MCF 10A (cell line): ENCODE measurements around the gene PRKG1. TPM values are rescaled to one million over a fixed set of nuclear protein-coding genes. Genes with fewer than 3 reads are reported as not detected.
"Not testable (repeated sequence)": the region's sequence is repeated elsewhere in the genome, so short reads cannot be mapped to it uniquely, and the experiment has no call there.

Experiments
- BruUV-seq: library from RNA; stranded (reverse); fragments of 400-500 nt; replicated peaks from 2 replicates; lab custom pipeline; 2021; lab: Mats Ljungman, UMichigan
- CTCF ChIA-PET: fragments of 300-600 bp; sonication (Branson Sonifier 250); formaldehyde crosslinking; extraction: SDS; loops from one replicate; lab custom pipeline; 2021; ENCODE audit warnings: antibody characterized with exemption, inconsistent platforms; lab: Yijun Ruan, JAX
- POLR2A ChIA-PET: fragments of 300-600, 350-650 bp; sonication (Branson Sonifier 250); formaldehyde crosslinking; extraction: SDS; loops from one replicate; lab custom pipeline; 2020; ENCODE audit warnings: antibody characterized with exemption, inconsistent platforms; lab: Yijun Ruan, JAX
- DNase-seq: peaks from one replicate; pipeline ENCODE4 v3.0.0-alpha.2; 2018; ENCODE audit not compliant: unreplicated experiment
- H3K27ac Mint-ChIP-seq: one replicate; pipeline ENCODE4 v1.8.0; 2022; ENCODE audit warnings: mild to moderate bottlenecking, low read depth, mixed read lengths; ENCODE audit not compliant: unreplicated experiment
- H3K27me3 Mint-ChIP-seq: one replicate; pipeline ENCODE4 v1.8.0; 2022; ENCODE audit warnings: mixed read lengths; ENCODE audit not compliant: insufficient read depth, unreplicated experiment
- H3K36me3 Mint-ChIP-seq: one replicate; pipeline ENCODE4 v1.8.0; 2022; ENCODE audit warnings: mild to moderate bottlenecking, moderate library complexity, mixed read lengths; ENCODE audit not compliant: insufficient read depth, unreplicated experiment
- H3K4me1 Mint-ChIP-seq: one replicate; pipeline ENCODE4 v1.8.0; 2022; ENCODE audit warnings: mixed read lengths; ENCODE audit not compliant: insufficient read depth, unreplicated experiment
- H3K4me3 Mint-ChIP-seq: one replicate; pipeline ENCODE4 v1.8.0; 2022; ENCODE audit warnings: mild to moderate bottlenecking, moderate library complexity, mixed read lengths; ENCODE audit not compliant: unreplicated experiment
- H3K9me3 Mint-ChIP-seq: one replicate; pipeline ENCODE4 v1.8.0; 2022; ENCODE audit warnings: mixed read lengths; ENCODE audit not compliant: unreplicated experiment
- intact Hi-C: fragments of 100-400 bp; cut with micrococcal nuclease; formaldehyde crosslinking; loops from 2 replicates; pipeline ENCODE4 v1.14.1; 2022
- total RNA-seq: library from RNA; stranded (reverse); gene quantifications from 2 replicates; pipeline ENCODE4 v1.2.3, GENCODE V29; 2022
- TF ChIP-seq, protein P1 (sequence below): fragments of 200-600 bp; IDR thresholded peaks from one replicate; pipeline ENCODE4 v1.8.0; 2022; ENCODE audit warnings: antibody characterized with exemption, mild to moderate bottlenecking; ENCODE audit not compliant: unreplicated experiment

PRKG1 gene
- total RNA-seq, 1 experiment from 2014 or later, result 0.09 TPM

- Mint-ChIP-seq H3K36me3 (no peaks in the 10 kb centered on the region), H3K4me1 (no peaks in the 10 kb centered on the region), H3K9me3 (no peaks in the 10 kb centered on the region), H3K4me3 (no peak overlapping the region), H3K27ac (no peak overlapping the region), H3K27me3 (no peaks in the 10 kb centered on the region)
- no peak for DNase-seq
- TF ChIP-seq, protein P1, sequence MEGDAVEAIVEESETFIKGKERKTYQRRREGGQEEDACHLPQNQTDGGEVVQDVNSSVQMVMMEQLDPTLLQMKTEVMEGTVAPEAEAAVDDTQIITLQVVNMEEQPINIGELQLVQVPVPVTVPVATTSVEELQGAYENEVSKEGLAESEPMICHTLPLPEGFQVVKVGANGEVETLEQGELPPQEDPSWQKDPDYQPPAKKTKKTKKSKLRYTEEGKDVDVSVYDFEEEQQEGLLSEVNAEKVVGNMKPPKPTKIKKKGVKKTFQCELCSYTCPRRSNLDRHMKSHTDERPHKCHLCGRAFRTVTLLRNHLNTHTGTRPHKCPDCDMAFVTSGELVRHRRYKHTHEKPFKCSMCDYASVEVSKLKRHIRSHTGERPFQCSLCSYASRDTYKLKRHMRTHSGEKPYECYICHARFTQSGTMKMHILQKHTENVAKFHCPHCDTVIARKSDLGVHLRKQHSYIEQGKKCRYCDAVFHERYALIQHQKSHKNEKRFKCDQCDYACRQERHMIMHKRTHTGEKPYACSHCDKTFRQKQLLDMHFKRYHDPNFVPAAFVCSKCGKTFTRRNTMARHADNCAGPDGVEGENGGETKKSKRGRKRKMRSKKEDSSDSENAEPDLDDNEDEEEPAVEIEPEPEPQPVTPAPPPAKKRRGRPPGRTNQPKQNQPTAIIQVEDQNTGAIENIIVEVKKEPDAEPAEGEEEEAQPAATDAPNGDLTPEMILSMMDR, result no peak
- intact Hi-C loops, result no loop called here
- POLR2A ChIA-PET, result no interaction called here
- CTCF ChIA-PET, result no interaction called here
- no TSS peak for BruUV-seq
Measured at GRCh38 chr10:51340845-51341610, 266.7 kb downstream of the PRKG1 start.

DNA sequence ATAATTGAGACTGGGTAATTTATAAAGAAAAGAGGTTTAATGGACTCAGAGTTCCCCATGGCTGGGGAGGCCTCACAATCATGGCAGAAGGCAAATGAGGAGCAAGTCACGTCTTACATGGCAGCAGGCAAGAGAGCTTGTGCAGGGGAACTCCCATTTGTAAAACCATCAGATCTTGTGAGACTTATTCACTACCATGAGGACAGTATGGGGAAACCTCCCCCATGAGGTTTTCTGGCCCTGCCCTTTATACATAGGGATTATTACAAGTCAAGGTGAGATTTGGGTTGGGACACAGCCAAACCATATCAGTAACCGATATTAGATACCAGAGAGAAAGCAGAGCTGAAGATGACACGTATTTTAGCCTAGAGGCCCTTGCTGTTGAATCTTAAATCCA is 267.5 kb downstream of the PRKG1 start:
- BruUV-seq, DNase-seq, H3K9me3 Mint-ChIP-seq, POLR2A ChIA-PET, H3K4me3 Mint-ChIP-seq, CTCF ChIA-PET, H3K27me3 Mint-ChIP-seq, H3K36me3 Mint-ChIP-seq, intact Hi-C loops, H3K4me1 Mint-ChIP-seq, H3K27ac Mint-ChIP-seq: not testable (repeated sequence)

DNA sequence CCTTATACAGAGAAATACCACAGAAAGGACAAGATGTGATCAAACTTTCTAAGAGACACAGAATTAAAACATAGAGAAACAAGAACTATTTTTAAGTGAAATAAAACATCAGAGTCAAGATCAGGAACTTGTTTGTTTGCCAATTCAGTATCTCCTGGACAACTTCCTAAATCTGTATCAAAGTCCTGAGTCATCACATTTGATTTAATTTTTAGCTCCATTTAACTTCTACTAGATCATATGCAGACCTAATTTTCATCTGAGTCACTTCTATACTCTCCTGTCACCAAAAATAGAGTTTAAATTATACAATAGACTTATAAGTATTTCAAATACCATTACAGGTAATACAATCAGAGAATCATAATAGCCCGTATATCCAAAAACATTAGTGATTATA is 268.1 kb downstream of the PRKG1 start:
- no peaks in the 10 kb centered on the region for H3K36me3 Mint-ChIP-seq
- H3K27ac Mint-ChIP-seq, result no peak overlapping the region
- H3K9me3 Mint-ChIP-seq, result no peaks in the 10 kb centered on the region
- intact Hi-C loops, result no loop called here
- no peaks in the 10 kb centered on the region for H3K27me3 Mint-ChIP-seq
- no peak for DNase-seq
- no TSS peak for BruUV-seq
- TF ChIP-seq, protein P1, result no peak
- CTCF ChIA-PET, result interaction anchor here (0.6 kb wide), 1 partner anchor 887 kb away, joined by 3 read pairs; no protein-coding TSS in a partner anchor
- H3K4me3 Mint-ChIP-seq, result no peak overlapping the region
- POLR2A ChIA-PET, result interaction anchor here (0.6 kb wide), 1 partner anchor 868 kb away, joined by 4 read pairs; no protein-coding TSS in a partner anchor
- H3K4me1 Mint-ChIP-seq, result no peaks in the 10 kb centered on the region

DNA sequence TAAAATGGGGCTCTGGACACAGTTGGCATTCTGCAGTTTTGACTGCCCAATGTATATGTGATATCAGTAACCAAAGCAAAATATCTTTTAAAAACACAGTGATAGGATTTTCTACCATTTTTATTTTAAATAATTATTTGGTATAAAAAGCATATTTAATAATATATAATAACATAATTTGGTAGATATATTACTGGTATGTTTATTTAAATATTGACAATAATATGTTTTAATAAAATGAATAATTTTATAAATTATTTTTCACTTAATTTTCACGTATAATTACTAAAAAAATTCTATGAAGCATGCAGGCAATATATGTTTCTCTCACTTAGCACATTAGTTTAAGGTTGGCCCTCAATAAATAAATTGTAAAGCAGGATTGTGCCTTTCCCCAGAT is 269.1 kb downstream of the PRKG1 start:
- TF ChIP-seq, protein P1, result no peak
- no peaks in the 10 kb centered on the region for H3K27me3 Mint-ChIP-seq
- no TSS peak for BruUV-seq
- ChIA-PET POLR2A (no interaction called here), CTCF (no interaction called here)
- no peaks in the 10 kb centered on the region for H3K4me1 Mint-ChIP-seq
- no peak overlapping the region for H3K4me3 Mint-ChIP-seq
- H3K9me3 Mint-ChIP-seq, result no peaks in the 10 kb centered on the region
- no peak overlapping the region for H3K27ac Mint-ChIP-seq
- intact Hi-C loops, result no loop called here
- DNase-seq, result no peak
- H3K36me3 Mint-ChIP-seq, result no peaks in the 10 kb centered on the region
